Measurements from ENCODE around the gene GLI3.

Gene GLI3

GRCh38 chr7:42082144-42082543 lies 154.9 kb downstream of the GLI3 start:
- DNase-seq (ENCODE audit: low read depth, low spot score), result no peak

GRCh38 chr7:42081671-42082070 lies 155.3 kb downstream of the GLI3 start:
- DNase-seq (ENCODE audit: low read depth, low spot score), result no peak

GRCh38 chr7:42080841-42081586 lies 156.0 kb downstream of the GLI3 start:
- DNase-seq (ENCODE audit: low read depth, low spot score), result no peak

GRCh38 chr7:42077271-42078135 lies 159.5 kb downstream of the GLI3 start:
- no peak for DNase-seq (ENCODE audit: low read depth, low spot score)

- DNase-seq (ENCODE audit: low read depth, low spot score), result no peak
Observed at GRCh38 chr7:42076870-42077269, 160.1 kb downstream of the GLI3 start.

GRCh38 chr7:42075418-42075817 lies 161.6 kb downstream of the GLI3 start:
- DNase-seq (ENCODE audit: low read depth, low spot score), result no peak

GRCh38 chr7:42074076-42074475 lies 162.9 kb downstream of the GLI3 start:
- no peak for DNase-seq (ENCODE audit: low read depth, low spot score)

GRCh38 chr7:42071372-42072261 lies 165.4 kb downstream of the GLI3 start:
- DNase-seq (ENCODE audit: low read depth, low spot score), result no peak

- DNase-seq (ENCODE audit: low read depth, low spot score), result no peak
Observed at GRCh38 chr7:42070068-42070467, 166.9 kb downstream of the GLI3 start.

GRCh38 chr7:42069590-42069989 lies 167.4 kb downstream of the GLI3 start:
- DNase-seq (ENCODE audit: low read depth, low spot score), result no peak

GRCh38 chr7:42068554-42069280 lies 168.3 kb downstream of the GLI3 start:
- peak; percentile 47 for DNase-seq (ENCODE audit: low read depth, low spot score)

- peak; percentile 66 for DNase-seq (ENCODE audit: low read depth, low spot score)
Observed at GRCh38 chr7:42065942-42066341, 171.1 kb downstream of the GLI3 start.

GRCh38 chr7:42065015-42065414 lies 172.0 kb downstream of the GLI3 start:
- no peak for DNase-seq (ENCODE audit: low read depth, low spot score)

- DNase-seq (ENCODE audit: low read depth, low spot score), result no peak
Observed at GRCh38 chr7:42064534-42064933, 172.5 kb downstream of the GLI3 start.

- no peak for DNase-seq (ENCODE audit: low read depth, low spot score)
Observed at GRCh38 chr7:42059275-42059674, 177.7 kb downstream of the GLI3 start.

- no peak for DNase-seq (ENCODE audit: low read depth, low spot score)
Observed at GRCh38 chr7:42057331-42057730, 179.7 kb downstream of the GLI3 start.

- no peak for DNase-seq (ENCODE audit: low read depth, low spot score)
Observed at GRCh38 chr7:42055171-42055570, 181.8 kb downstream of the GLI3 start.

- no peak for DNase-seq (ENCODE audit: low read depth, low spot score)
Observed at GRCh38 chr7:42053834-42054233, 183.2 kb downstream of the GLI3 start.

GRCh38 chr7:42049761-42050160 lies 187.2 kb downstream of the GLI3 start:
- no peak for DNase-seq (ENCODE audit: low read depth, low spot score)

GRCh38 chr7:42046483-42046882 lies 190.5 kb downstream of the GLI3 start:
- DNase-seq (ENCODE audit: low read depth, low spot score), result no peak

- no peak for DNase-seq (ENCODE audit: low read depth, low spot score)
Observed at GRCh38 chr7:42045961-42046360, 191.0 kb downstream of the GLI3 start.
